Astrocyte of the hippocampus (primary cell): ENCODE data around the gene EDN1.

Source experiments
- DNase-seq: peaks from one replicate; pipeline ENCODE4 v3.0.0; 2011; ENCODE audit warnings: low read depth, low spot score

EDN1 gene

DNA sequence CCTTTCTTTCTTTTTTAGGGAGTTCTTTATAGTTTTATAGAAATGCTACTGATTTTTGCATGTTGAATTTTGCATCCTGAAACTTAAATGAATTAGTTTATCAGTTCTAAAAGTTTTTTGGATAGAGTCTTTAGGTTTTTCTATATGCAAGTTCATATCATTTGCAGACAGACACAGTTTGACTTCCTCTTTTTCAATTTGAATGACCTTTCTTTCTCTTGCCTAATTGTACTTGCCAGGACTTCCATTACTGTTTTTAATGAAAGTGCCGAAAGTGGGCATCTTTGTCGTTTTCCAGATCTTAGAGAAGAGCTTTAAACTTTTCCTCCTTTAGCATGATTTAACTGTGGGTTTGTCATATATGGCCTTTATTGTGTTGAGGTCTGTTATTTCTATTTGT is 21.1 kb upstream of the EDN1 start:
- no peak for DNase-seq

DNA sequence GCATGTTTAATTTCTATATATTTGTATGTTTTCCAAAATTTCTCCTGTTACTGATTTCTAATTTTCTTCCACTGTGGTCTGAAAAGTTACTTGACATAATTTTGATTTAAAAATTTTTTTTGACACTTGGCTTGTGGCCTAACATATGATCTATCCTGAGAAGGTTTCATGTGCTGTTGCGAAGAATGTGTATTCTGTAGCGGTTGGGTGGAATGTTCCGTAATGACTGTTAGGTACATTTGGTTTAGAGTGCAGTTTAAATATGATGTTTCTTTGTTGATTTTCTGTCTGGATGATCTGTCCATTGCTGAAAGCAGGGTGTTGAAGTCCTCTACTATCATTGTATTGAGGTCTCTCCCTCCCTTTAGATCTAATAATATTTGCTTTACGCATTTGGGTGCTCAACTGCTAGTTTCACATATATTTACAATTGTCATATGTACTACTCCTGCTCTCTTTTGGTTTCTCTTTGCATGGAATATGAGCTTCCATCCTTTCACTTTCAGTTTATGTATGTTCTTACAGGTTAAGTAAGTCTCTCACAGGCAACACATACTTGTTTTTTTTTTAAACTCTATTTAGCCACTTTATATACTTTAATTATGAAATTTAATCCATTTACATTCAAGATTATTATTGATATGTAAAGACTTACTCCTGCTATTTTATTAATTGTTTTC is 19.5 kb upstream of the EDN1 start:
- DNase-seq = no peak

DNA sequence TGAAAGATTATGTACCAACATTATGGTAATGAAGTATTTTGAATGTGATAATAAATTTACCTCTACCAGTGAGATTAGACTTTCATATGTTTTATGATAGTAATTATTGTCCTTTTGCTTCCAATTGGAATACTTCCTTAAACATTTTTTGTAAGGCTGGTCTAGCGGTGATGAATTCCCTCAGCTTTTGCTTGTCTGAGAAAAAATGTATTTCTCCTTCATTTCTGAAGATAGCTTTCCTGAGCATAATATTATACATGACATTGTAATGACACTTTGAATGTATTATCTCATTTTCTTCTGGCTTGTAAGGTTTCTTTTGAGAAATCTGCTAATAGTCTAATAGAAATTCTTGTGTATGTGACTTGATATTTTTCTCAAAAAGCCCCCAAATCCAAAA is 18.6 kb upstream of the EDN1 start:
- DNase-seq = no peak

DNA sequence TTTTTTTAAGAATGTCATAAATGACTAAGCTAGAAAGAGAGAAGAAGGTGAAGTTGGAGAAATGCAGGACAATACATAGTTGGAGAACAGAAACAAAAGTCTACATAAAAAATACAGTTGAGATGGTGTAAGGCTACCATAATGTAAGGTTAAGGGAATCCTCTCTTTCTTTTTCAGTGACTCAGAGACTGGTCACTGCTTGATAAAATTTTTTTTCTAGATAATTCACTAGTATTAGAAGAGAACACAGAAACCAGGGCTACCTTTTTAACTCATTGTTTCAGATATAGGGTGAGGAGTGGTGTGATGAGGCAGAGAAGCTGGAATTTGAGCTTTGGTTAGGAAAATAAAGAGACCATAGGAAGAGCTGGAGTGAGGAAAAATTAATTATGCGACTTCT is 18.2 kb upstream of the EDN1 start:
- no peak for DNase-seq

DNA sequence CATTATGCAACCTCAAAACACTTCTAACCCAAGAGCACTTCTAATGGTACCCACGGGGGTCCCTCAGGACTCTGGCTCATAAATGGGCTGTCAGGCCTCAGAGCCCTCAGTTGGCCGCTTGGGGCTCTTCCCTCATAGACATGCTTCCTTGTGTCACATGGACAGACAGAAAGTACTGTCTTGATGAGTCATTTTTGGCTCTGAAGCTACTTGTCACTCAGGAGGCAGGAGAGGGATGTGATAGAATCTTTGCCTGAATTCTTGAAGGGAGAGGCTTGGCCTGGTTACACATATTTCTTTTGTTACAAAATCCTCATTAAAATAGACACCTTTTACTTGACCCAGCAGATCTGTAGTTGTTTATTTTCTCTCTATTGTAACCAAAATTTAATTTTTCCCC is 15.1 kb upstream of the EDN1 start:
- peak; percentile 31 for DNase-seq

DNA sequence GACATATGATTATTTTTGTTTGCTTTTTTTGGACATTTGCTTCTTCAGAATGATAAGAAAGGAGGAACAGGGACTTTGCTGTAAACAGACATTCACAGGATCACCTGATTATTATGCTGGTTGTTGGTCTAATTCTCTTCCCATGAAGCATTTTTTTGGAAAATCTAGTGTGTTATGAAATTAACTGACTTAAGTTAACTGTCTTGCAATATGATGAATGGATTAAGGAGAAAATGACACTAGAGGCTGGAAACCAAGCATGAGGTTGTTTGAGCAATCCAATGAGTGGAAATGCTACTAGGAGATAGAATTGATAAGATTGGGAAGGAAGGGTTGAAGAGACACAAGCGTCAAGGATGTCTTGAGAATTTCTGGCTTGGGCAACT is 13.2 kb upstream of the EDN1 start:
- no peak for DNase-seq

DNA sequence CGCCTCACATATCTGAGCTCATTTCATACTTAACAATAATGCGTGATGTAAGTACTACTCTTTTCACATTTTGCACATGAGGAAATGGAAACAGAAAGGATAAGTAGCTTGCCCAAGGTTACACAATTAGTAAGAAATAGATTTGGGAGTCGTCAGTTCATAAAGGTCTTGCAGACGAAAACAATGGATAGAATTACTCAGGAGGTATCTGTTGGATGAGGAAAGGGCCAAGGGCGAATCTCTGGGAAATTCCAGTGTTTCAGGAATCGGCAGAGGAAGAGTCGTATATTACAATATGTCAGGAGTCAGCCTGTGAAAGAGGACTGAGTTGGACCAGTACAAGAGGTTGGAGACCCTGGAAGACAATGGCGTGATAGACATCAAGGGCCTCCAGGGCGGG is 12.8 kb upstream of the EDN1 start:
- DNase-seq = no peak

DNA sequence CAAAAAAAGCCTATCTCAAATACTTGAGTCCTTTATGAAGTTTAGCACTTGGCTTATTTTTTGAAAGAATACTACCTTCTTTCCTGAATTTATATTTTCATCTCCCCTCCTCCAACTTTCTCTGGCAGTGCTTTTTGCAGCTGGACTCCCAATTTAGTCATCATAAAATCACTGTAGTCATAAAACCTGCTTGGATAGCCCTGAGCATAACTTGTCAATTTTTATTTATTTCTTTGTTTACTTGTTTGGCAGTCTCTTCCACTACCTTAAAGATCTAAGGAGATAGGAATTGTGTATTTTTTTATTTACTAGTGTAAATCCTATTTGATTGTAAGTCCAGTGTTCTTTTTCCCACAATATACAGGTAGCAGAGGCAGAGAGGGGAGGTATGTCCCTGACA is 11.2 kb upstream of the EDN1 start:
- no peak for DNase-seq

DNA sequence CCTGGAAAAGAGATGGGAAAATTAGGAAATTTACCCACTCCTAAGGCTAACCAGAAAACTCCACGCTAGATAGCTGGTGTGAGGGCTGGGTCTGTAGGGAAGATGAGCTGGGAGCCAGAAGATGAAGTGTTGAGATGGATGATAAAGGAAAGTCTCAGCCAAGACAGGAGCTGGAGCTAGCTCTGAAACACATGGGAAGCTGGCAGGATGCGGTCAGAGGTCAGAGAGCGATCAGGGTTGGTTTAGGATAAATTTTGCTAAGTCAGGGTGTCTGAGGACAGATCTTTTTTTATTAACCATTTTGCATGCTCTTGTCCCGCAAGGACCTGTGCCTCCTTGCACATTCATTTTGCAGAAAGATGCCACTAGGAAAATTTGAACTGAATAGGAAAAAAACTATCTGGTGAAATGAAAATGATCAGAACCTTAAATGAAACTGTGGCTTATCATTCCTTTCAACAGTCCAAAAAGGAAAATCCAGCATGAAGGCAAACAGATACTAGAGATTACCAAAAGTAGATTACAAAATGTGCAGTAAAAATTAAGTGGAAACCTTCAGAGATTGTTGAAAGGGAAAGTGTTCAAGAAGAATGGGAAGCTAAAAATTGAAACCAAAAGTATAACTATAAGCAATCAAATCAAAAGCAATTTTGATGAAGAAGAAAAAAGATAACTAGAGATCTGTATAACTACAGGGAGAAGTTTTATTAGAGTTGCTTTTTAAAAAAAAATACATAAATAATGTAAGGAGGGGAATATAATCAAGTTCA is 10.7 kb upstream of the EDN1 start:
- no peak for DNase-seq

DNA sequence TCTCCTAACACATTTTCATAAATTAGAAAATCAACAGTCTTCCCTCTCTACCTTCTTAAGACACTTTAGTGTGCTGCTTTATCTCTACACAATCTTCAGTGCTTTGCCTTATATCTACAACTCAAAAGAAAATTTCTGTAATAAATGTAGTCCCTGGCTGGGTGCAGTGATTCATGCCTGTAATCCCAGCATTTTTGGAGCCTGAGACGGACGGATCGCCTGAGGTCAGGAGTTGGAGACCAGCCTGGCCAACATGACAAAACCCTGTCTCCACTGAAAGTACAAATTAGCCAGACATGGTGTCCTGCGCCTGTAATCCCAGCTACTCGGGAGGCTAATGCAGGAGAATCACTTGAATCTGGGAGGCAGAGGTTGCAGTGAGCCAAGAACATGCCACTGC is 9.7 kb upstream of the EDN1 start:
- DNase-seq = peak; percentile 65

DNA sequence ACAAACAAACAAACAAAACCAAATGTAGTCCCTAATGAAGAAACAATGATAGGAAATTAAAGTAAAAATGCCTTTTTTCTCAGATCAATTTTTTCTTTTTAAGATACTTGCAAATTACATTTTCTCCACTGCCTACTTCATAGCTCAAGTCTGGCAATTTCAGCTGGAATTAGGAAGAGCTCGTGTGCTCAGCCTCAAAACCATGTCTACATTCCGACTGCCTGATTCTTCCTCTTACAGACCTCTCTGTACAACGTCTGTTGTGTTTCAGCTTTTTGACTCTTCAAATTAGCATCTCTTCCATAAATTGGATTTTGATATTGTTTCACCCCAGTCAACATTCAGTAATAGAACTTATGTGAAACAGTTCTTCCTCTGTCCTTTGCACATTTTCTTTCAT is 9.3 kb upstream of the EDN1 start:
- DNase-seq = no peak

DNA sequence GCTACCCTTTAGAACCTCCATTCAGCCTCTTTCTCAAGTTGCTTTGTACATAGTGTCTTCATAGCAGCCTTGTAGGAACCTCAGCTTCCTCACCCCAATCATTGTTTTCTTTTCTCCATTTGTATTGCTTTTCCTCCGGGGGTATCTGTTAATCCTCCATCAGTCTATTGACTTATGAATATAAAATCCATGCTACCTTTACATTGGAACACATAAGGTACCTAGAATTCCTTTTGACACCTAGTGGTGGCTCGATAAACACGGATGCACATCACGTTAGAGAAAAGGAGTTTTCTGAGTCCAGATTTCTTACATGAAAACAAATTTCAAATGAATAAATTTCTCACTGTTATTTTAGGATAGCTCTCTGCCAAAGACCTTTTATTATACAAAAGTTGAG is 6.3 kb upstream of the EDN1 start:
- DNase-seq = no peak

DNA sequence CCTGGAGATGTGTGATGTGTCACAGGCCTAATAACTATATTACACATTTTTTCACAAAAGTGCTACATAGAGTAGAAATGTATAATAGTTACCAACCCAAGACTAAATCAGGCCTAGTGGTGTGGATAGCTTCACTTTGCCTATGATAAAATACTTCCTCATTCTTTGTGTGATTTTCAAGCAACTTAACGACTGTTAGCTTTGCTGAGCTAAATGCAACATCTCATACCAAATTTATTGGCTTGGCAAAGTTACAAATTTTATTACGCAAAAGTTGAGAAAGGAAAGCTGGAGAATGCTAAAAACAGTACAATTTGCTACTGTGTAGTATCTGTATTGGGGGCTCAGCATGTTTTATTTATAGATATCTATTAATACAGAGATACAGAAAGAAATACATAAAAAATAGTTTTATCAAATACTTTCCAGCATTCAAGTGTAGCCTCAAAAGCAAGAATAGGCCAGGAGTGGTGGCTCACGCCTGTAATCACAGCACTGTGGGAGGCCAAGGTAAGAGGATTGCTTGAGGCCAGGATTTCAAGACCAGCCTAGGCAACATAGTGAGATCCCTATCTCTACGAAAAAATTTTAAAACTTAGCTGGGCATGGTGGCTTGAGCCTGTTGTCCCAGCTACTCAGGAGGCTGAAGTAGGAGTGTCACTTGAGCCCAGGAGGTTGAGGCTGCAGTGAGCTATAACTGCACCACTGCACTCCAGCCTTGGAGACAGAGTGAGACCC is 3.6 kb upstream of the EDN1 start:
- DNase-seq = no peak

DNA sequence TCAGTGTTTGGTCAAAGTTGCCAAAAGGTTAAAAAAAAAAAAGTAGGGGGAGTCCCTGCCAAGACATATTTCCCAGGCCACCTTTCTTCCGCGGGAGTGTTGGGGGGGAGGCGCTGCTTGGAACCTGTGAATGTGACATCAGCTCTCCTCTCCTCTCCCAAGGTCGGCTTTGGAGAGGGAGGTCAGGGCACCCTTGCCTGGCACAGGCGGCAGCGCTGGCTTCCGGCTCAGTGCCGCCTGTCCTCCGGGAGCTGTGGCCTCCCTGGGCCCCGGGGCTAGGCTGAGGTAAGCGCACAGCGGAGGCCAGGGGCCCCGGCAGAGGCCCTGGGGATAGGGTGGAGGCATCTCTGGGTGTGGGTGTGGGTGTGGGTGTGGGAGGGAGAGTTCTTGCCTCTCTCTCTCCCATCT is 1.9 kb upstream of the EDN1 start:
- no peak for DNase-seq

DNA sequence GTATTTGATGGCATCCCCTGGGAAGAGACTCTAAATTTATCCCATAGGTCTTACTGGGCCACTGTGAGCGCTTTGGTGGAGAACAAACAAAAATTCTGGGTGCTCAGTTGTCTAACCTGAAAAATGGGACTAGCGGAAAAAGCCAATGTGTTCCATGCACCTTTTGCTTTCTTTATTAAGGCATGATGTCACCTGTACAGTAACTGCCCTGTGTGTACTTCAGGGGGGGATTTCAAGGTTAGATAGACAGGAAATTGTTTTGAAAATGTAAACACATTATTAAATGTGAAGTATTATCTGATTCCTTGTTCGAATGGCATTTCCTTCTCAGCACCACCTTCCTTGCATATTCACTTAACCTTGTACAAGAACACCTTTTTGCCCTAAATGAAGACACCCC is 1.2 kb upstream of the EDN1 start:
- no peak for DNase-seq

DNA sequence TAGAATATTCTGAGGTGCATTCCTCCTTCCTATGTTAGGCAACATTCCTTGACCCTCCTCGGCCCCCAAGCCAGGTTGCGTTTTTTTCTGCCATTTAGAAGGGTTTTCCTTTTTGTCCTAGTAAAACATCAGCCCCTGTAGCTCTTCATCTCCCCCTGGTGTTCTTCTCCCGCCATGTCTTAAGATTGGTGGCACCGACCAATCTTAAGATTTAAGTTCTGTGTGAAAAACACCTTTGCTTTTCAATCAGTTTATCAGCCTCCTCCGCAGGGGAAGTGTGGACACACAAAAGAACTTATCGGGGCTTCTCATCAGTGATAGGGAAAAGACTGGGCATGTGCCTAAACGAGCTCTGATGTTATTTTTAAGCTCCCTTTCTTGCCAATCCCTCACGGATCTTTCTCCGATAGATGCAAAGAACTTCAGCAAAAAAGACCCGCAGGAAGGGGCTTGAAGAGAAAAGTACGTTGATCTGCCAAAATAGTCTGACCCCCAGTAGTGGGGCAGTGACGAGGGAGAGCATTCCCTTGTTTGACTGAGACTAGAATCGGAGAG is 719 bp upstream of the EDN1 start:
- peak; percentile 87 for DNase-seq

DNA sequence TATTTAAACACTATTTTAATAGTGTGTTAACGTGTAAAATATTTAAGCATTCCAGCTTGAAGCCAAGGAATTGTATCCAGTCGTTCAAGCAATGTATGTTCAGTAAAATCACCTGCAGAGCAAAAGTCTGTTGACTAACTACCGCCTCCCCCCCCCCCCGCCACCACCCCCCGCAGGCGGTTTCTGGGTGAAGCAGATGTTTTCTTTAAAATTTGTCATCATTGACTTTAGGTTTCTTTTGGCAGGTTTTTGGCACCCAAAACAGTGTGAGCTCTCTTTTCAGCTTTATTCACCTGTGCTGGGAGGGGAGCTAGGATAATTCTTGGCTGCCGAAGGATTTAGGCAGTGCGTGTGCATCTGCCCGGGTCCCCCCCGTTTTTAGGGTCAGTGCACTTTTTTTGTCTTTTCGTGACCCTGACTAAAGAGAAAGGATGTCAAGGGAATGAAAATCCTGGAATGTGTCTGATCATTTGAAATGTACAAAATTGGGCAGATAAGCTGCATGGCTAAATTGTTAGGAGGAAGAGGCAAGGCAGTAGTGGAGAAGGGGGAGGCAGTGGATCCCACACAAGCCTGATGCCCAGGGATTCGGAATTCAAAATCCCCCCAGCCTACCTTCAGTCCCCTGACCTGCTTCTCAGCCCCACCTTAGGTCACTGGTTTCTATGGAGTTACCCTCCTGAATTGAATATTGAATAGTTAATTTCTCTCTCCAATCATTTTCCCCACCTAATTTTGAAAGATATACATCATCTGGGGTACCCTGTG is 1.1 kb downstream of the EDN1 start:
- peak; percentile 39 for DNase-seq

DNA sequence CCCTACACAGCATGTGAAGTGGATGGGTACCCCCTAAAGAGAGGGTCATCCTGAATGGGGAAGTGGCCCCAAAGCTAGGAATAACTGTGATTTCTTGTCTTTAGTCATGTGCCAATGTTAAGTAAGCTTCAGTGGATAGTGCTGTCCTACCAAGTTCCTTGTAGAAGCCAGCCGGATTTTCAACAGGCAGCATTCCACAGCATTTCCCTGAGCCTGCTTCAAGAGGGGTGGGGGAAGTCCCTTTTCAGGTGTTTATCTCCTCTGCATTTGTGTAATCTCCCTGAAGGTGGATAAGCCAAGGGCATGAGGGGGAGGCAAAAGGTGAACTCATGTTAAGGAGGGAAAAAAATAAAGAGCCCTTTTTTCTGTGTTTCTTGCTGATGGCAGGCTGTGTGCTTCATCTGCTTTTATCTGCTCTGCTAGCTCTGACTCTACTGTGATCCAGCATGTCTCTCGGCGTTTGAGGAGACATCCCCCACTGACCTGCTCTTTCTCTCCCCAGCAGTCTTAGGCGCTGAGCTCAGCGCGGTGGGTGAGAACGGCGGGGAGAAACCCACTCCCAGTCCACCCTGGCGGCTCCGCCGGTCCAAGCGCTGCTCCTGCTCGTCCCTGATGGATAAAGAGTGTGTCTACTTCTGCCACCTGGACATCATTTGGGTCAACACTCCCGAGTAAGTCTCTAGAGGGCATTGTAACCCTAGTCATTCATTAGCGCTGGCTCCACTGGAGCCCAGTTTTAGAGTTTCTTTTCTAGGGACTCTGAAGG is 1.9 kb downstream of the EDN1 start:
- DNase-seq = peak; percentile 71

DNA sequence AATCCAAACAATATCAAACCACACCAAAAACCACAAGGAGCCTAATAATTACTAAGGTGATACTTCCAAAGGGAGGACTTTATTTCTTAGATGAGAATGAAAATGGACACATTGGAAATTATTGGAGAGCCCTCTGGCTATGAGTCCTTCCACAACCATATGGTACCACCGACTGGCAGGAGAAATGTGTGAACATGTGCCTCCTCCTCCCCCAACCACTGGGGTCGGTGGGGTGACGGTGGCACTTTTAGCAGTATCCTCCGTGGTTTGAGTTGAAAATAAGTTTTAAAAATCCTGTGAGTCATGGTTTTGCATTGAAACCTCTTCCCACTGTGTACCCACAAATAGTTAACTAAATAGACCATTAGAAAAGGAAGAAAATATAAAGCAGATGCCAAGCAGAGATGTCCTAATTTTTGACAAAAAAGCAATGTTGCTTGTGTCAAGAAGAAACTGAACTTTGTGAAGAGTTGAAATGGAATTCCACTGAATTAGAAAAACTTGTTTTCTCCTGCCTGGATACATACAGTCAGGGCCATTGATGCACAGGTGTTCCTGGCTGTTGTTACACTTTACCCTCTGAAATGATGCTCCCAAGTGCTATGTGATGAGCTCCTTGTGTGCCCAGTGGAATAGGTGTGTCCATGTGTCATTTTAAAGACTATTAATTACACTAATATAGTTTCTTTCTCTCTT is 3.2 kb downstream of the EDN1 start:
- peak; percentile 27 for DNase-seq
